A673 (cell line): ENCODE data around the gene BCAT1.

ENCODE experiments used
- EZH2 ChIP-seq: fragments of 200-600 bp; sonication (generic); IDR thresholded peaks from 2 replicates; pipeline ENCODE4 v1.6.1; 2017; ENCODE audit warnings: borderline replicate concordance, low read depth, mild to moderate bottlenecking, mixed read lengths, antibody characterized with exemption, low read length; ENCODE audit not compliant: poor library complexity, severe bottlenecking
- TF ChIP-seq, protein P1 (sequence below): fragments of 300-800, 200-600 bp; sonication (generic); conservative IDR thresholded peaks from 2 replicates; pipeline ENCODE4 v1.5.1; 2017; ENCODE audit warnings: low read depth, mild to moderate bottlenecking, antibody characterized with exemption, low read length, moderate library complexity, mixed read lengths

GRCh38 chr12:24903329-24904088, 45.4 kb downstream of the BCAT1 start:
- TF ChIP-seq, protein P1, sequence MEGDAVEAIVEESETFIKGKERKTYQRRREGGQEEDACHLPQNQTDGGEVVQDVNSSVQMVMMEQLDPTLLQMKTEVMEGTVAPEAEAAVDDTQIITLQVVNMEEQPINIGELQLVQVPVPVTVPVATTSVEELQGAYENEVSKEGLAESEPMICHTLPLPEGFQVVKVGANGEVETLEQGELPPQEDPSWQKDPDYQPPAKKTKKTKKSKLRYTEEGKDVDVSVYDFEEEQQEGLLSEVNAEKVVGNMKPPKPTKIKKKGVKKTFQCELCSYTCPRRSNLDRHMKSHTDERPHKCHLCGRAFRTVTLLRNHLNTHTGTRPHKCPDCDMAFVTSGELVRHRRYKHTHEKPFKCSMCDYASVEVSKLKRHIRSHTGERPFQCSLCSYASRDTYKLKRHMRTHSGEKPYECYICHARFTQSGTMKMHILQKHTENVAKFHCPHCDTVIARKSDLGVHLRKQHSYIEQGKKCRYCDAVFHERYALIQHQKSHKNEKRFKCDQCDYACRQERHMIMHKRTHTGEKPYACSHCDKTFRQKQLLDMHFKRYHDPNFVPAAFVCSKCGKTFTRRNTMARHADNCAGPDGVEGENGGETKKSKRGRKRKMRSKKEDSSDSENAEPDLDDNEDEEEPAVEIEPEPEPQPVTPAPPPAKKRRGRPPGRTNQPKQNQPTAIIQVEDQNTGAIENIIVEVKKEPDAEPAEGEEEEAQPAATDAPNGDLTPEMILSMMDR: no peak
- TF ChIP-seq EZH2: no peak
